SK-N-SH (cell line): ENCODE measurements around the gene KIF21B. TPM values are rescaled to one million over a fixed set of nuclear protein-coding genes. Genes with fewer than 3 reads are reported as not detected.

Experiments
- CTCF ChIA-PET: fragments of 300-600, 350-600 bp; formaldehyde crosslinking; extraction: SDS; loops from one replicate; lab custom pipeline; 2021; lab: Yijun Ruan, JAX
- POLR2A ChIA-PET: fragments of 350-600 bp; sonication (Branson Sonifier 250); formaldehyde crosslinking; extraction: SDS; loops from one replicate; lab custom pipeline; 2020; ENCODE audit warnings: antibody characterized with exemption, inconsistent platforms; lab: Yijun Ruan, JAX
- DNase-seq: peaks from one replicate; pipeline ENCODE4 v3.0.0; 2012
- H2AFZ ChIP-seq: fragments of 200-600 bp; sonication (generic); 2 replicates; pipeline ENCODE4 v1.8.1; 2016; ENCODE audit warnings: antibody characterized with exemption, mild to moderate bottlenecking, low read depth
- H3F3A ChIP-seq: fragments of 200-600 bp; sonication (generic); replicated peaks from 2 replicates; pipeline ENCODE3; 2016; ENCODE audit warnings: antibody characterized with exemption, mild to moderate bottlenecking; ENCODE audit not compliant: insufficient read depth
- H3K27ac ChIP-seq, 2 experiments: fragments of 200-500 bp in 1 of 2; fragments of 200-600 bp in 1 of 2; sonication (Bioruptor generic) in 1 of 2; sonication (generic), shearing (Covaris generic) in 1 of 2; 2 replicates each; pipeline versions ENCODE4 v1.5.1 to v1.6.1; 2014 to 2016; ENCODE audit warnings: low read depth in 2 of 2, inconsistent platforms in 1 of 2, low read length in 1 of 2, mild to moderate bottlenecking in 1 of 2, mixed read lengths in 1 of 2
- H3K27me3 ChIP-seq: fragments of 200-600 bp; sonication (generic), shearing (Covaris generic); 2 replicates; pipeline ENCODE4 v1.6.1; 2016; ENCODE audit warnings: mixed run types; ENCODE audit not compliant: insufficient read depth
- H3K36me3 ChIP-seq, 2 experiments: fragments of 200-500 bp in 1 of 2; fragments of 200-600 bp in 1 of 2; sonication (Bioruptor generic) in 1 of 2; sonication (generic) in 1 of 2; replicated peaks in 1 of 2; 2 replicates each; pipeline versions ENCODE3 to v1.5.1; 2014 to 2016; ENCODE audit warnings: low read length in 1 of 2, mild to moderate bottlenecking in 1 of 2; ENCODE audit not compliant: insufficient read depth in 2 of 2, control insufficient read depth in 1 of 2
- H3K4me1 ChIP-seq, 2 experiments: fragments of 200-500 bp in 1 of 2; fragments of 200-600 bp in 1 of 2; sonication (Bioruptor generic) in 1 of 2; sonication (generic), shearing (Covaris generic) in 1 of 2; 2 replicates each; pipeline versions ENCODE4 v1.5.1 to v1.6.1; 2014 to 2016; ENCODE audit warnings: low read depth in 1 of 2, low read length in 1 of 2, mixed run types in 1 of 2; ENCODE audit not compliant: insufficient read depth in 2 of 2, control insufficient read depth in 1 of 2
- H3K4me2 ChIP-seq: fragments of 200-600 bp; sonication (generic), shearing (Covaris generic); 2 replicates; pipeline ENCODE4 v1.6.1; 2017; ENCODE audit warnings: mixed run types
- H3K4me3 ChIP-seq, 2 experiments: fragments of 200-500 bp in 1 of 2; fragments of 200-600 bp in 1 of 2; sonication (Bioruptor generic) in 1 of 2; sonication (generic), shearing (Covaris generic) in 1 of 2; 2 replicates each; pipeline versions ENCODE4 v1.5.1 to v1.8.1; 2014 to 2016; ENCODE audit warnings: low read depth in 2 of 2, inconsistent platforms in 1 of 2, low read length in 1 of 2, mild to moderate bottlenecking in 1 of 2, mixed read lengths in 1 of 2, moderate library complexity in 1 of 2
- H3K79me2 ChIP-seq: fragments of 200-600 bp; sonication (generic); 2 replicates; pipeline ENCODE4 v1.8.1; 2017; ENCODE audit warnings: mild to moderate bottlenecking; ENCODE audit not compliant: insufficient read depth
- H3K9ac ChIP-seq: fragments of 200-600 bp; sonication (generic); 2 replicates; pipeline ENCODE4 v1.6.1; 2017; ENCODE audit warnings: mixed run types
- H3K9me2 ChIP-seq: fragments of 200-600 bp; sonication (generic); 2 replicates; pipeline ENCODE4 v1.6.1; 2017; ENCODE audit warnings: mixed run types
- H3K9me3 ChIP-seq: fragments of 200-600 bp; sonication (generic); 2 replicates; pipeline ENCODE4 v1.6.1; 2017; ENCODE audit warnings: mixed run types, mild to moderate bottlenecking, moderate library complexity
- H4K20me1 ChIP-seq: fragments of 200-600 bp; sonication (generic); 2 replicates; pipeline ENCODE4 v1.6.1; 2017; ENCODE audit warnings: mild to moderate bottlenecking, mixed run types; ENCODE audit not compliant: insufficient read depth
- EP300 ChIP-seq, 2 experiments: IDR thresholded peaks; 2 replicates each; pipeline versions ENCODE4 v1.4.0 to v1.6.1; 2012; ENCODE audit warnings: borderline replicate concordance in 1 of 2, low read depth in 1 of 2, low read length in 1 of 2
- EZH2phosphoT487 ChIP-seq: fragments of 200-600 bp; sonication (generic); IDR thresholded peaks from 2 replicates; pipeline ENCODE4 v1.6.1; 2017; ENCODE audit warnings: low read depth, mixed run types, mild to moderate bottlenecking, antibody characterized with exemption, moderate library complexity, borderline replicate concordance
- FOXJ3 ChIP-seq: sonication (generic); formaldehyde crosslinking; IDR thresholded peaks from 2 replicates; pipeline ENCODE4 v1.5.1; 2020; ENCODE audit warnings: mild to moderate bottlenecking, missing genetic modification reagents
- GATA2 ChIP-seq: sonication (generic); formaldehyde crosslinking; IDR thresholded peaks from 2 replicates; pipeline ENCODE4 v1.5.0; 2020; ENCODE audit warnings: mild to moderate bottlenecking, missing genetic modification reagents
- MXI1 ChIP-seq: IDR thresholded peaks from 2 replicates; pipeline ENCODE4 v1.6.1; 2012; ENCODE audit warnings: mild to moderate bottlenecking, low read depth, low read length, improper control_type of control experiment
- NFIC ChIP-seq: IDR thresholded peaks from 2 replicates; pipeline ENCODE4 v1.4.0; 2012; ENCODE audit warnings: borderline replicate concordance
- NRF1 ChIP-seq: IDR thresholded peaks from 2 replicates; pipeline ENCODE4 v1.6.1; 2012; ENCODE audit warnings: low read depth, mild to moderate bottlenecking, low read length
- POLR2AphosphoS5 ChIP-seq: IDR thresholded peaks from 2 replicates; pipeline ENCODE4 v1.6.1; 2012; ENCODE audit warnings: low read depth, low read length
- RAD21 ChIP-seq: IDR thresholded peaks from 2 replicates; pipeline ENCODE4 v1.6.1; 2012; ENCODE audit warnings: mild to moderate bottlenecking, low read length
- RFX5 ChIP-seq: IDR thresholded peaks from 2 replicates; pipeline ENCODE4 v1.6.1; 2012; ENCODE audit warnings: mild to moderate bottlenecking, improper control_type of control experiment, low read length
- RXRA ChIP-seq: IDR thresholded peaks from 2 replicates; pipeline ENCODE4 v1.4.0; 2012; ENCODE audit warnings: low read depth, mild to moderate bottlenecking, borderline replicate concordance
- SIN3A ChIP-seq: IDR thresholded peaks from 2 replicates; pipeline ENCODE4 v1.6.1; 2012; ENCODE audit warnings: low read depth, mild to moderate bottlenecking, low read length, moderate library complexity, borderline replicate concordance
- TAF1 ChIP-seq: IDR thresholded peaks from 2 replicates; pipeline ENCODE4 v1.6.1; 2012; ENCODE audit warnings: low read depth, mild to moderate bottlenecking, low read length, moderate library complexity, borderline replicate concordance
- TCF12 ChIP-seq: IDR thresholded peaks from 2 replicates; pipeline ENCODE4 v1.4.0; 2012
- TEAD4 ChIP-seq: IDR thresholded peaks from 2 replicates; pipeline ENCODE4 v1.4.0; 2012; ENCODE audit warnings: mild to moderate bottlenecking, borderline replicate concordance; ENCODE audit not compliant: insufficient read depth
- YY1 ChIP-seq: IDR thresholded peaks from 2 replicates; pipeline ENCODE4 v1.4.0; 2012; ENCODE audit warnings: low read depth, mild to moderate bottlenecking
- WGBS: methylation state at CpG from one replicate; pipeline ENCODE4 v1.1.6; 2017; ENCODE audit warnings: low lambda C conversion rate; 5-methylcytosine and 5-hydroxymethylcytosine counted together
- polyA plus RNA-seq, 3 experiments: library from polyadenylated mRNA; depleted of rRNA; stranded (reverse); fragments of >200 nt; gene quantifications; 2 replicates each; pipeline ENCODE4 v1.2.3, GENCODE V29; 2012
- TF ChIP-seq, protein P1 (sequence below): IDR thresholded peaks from 2 replicates; pipeline ENCODE4; 2012
- TF ChIP-seq, protein P2 (sequence below): IDR thresholded peaks from 2 replicates; pipeline ENCODE4 v1.4.0; 2012; ENCODE audit warnings: low read depth, borderline replicate concordance
- TF ChIP-seq, protein P3 (sequence below): fragments of 200-600 bp; sonication (generic); IDR thresholded peaks from 2 replicates; pipeline ENCODE4 v1.6.1; 2017; ENCODE audit warnings: antibody characterized with exemption, mild to moderate bottlenecking, moderate library complexity

KIF21B gene
- polyA plus RNA-seq, 1 of the 3 experiments (the other 2 are of a cell fraction): 0.26 TPM

GRCh38 chr1:201004154-201004553, 19.4 kb downstream of the KIF21B start:
- no peak overlapping the region for H3K4me2 ChIP-seq
- no peaks in the 10 kb centered on the region for H3F3A ChIP-seq
- DNase-seq: no peak
- H4K20me1 ChIP-seq: no peaks in the 10 kb centered on the region
- POLR2A ChIA-PET: no interaction called here
- no peak overlapping the region for H3K9ac ChIP-seq
- H3K27ac ChIP-seq: no peak overlapping the region
- H2AFZ ChIP-seq: no peak overlapping the region
- 74% methylated on average over 6 of the region's 6 CpGs for WGBS
- H3K9me2 ChIP-seq: no peaks in the 10 kb centered on the region
- no peaks in the 10 kb centered on the region for H3K27me3 ChIP-seq
- no peaks in the 10 kb centered on the region for H3K9me3 ChIP-seq
- no peaks in the 10 kb centered on the region for H3K4me1 ChIP-seq
- TF ChIP-seq MXI1 (no peak), GATA2 (CRISPR knock-in tag) (no peak), YY1 (no peak), TAF1 (no peak), SIN3A (no peak), RAD21 (no peak), EP300 (IDR thresholded peaks at IDR 0.05; ENCODE audit: borderline replicate concordance in 1 of 2, low read depth in 1 of 2, low read length in 1 of 2) (no peak)
- TF ChIP-seq, protein P1, sequence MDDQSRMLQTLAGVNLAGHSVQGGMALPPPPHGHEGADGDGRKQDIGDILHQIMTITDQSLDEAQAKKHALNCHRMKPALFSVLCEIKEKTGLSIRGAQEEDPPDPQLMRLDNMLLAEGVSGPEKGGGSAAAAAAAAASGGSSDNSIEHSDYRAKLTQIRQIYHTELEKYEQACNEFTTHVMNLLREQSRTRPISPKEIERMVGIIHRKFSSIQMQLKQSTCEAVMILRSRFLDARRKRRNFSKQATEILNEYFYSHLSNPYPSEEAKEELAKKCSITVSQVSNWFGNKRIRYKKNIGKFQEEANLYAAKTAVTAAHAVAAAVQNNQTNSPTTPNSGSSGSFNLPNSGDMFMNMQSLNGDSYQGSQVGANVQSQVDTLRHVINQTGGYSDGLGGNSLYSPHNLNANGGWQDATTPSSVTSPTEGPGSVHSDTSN: no peak
- TF ChIP-seq, all 33 proteins: peak for 0
- Histone ChIP-seq H3K4me3 (no peak overlapping the region), H3K79me2 (no peaks in the 10 kb centered on the region), H3K36me3 (no peaks in the 10 kb centered on the region)
- CTCF ChIA-PET: interaction anchor here (1.0 to 3.8 kb wide), 4 partner anchors 11 to 110 kb away, joined by 3 to 24 read pairs (median 4); no protein-coding TSS in a partner anchor

DNA sequence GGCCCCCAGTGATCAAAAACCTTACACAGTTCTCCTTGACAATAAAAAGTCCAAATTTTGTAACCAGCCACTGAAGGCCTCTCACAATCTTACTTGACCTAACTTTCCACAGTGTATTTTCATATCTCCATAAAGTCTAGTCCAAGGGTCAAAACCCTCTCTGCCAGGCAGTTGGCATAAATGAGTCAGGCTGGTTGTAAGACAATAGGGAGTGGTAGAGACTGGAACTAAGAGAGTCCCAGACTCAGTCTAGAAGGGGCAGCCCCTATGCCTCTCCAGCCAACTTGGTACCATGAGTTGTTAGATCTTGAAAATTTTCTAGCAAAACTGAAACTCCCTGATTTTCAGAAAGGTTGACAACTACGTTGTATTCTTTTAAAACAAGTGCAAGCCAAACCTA, 21.0 kb downstream of the KIF21B start:
- no peaks in the 10 kb centered on the region for H3K27me3 ChIP-seq
- no peaks in the 10 kb centered on the region for H3F3A ChIP-seq
- no peak overlapping the region for H3K4me3 ChIP-seq
- H3K4me1 ChIP-seq: no peaks in the 10 kb centered on the region
- no peaks in the 10 kb centered on the region for H3K9me3 ChIP-seq
- no peak for DNase-seq
- H3K36me3 ChIP-seq: no peaks in the 10 kb centered on the region
- no peaks in the 10 kb centered on the region for H4K20me1 ChIP-seq
- no peak for TF ChIP-seq FOXJ3 (CRISPR knock-in tag)
- no peak for TF ChIP-seq RXRA
- TF ChIP-seq SIN3A: no peak
- no peak for TF ChIP-seq RFX5
- TF ChIP-seq TEAD4: no peak
- no peak for TF ChIP-seq NRF1
- no peak for TF ChIP-seq EZH2phosphoT487
- TF ChIP-seq GATA2 (CRISPR knock-in tag): no peak
- TF ChIP-seq TCF12: no peak
- TF ChIP-seq, protein P2, sequence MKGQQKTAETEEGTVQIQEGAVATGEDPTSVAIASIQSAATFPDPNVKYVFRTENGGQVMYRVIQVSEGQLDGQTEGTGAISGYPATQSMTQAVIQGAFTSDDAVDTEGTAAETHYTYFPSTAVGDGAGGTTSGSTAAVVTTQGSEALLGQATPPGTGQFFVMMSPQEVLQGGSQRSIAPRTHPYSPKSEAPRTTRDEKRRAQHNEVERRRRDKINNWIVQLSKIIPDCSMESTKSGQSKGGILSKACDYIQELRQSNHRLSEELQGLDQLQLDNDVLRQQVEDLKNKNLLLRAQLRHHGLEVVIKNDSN: no peak
- TF ChIP-seq NFIC: no peak
- TF ChIP-seq POLR2AphosphoS5: no peak
- TF ChIP-seq, protein P3, sequence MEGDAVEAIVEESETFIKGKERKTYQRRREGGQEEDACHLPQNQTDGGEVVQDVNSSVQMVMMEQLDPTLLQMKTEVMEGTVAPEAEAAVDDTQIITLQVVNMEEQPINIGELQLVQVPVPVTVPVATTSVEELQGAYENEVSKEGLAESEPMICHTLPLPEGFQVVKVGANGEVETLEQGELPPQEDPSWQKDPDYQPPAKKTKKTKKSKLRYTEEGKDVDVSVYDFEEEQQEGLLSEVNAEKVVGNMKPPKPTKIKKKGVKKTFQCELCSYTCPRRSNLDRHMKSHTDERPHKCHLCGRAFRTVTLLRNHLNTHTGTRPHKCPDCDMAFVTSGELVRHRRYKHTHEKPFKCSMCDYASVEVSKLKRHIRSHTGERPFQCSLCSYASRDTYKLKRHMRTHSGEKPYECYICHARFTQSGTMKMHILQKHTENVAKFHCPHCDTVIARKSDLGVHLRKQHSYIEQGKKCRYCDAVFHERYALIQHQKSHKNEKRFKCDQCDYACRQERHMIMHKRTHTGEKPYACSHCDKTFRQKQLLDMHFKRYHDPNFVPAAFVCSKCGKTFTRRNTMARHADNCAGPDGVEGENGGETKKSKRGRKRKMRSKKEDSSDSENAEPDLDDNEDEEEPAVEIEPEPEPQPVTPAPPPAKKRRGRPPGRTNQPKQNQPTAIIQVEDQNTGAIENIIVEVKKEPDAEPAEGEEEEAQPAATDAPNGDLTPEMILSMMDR: no peak
- no peaks in the 10 kb centered on the region for H3K79me2 ChIP-seq
- CTCF ChIA-PET: interaction anchor here (1.1 to 3.8 kb wide), 2 partner anchors 16 to 30 kb away, joined by 4 to 24 read pairs; no protein-coding TSS in a partner anchor
- H3K4me2 ChIP-seq: no peak overlapping the region
- no peak overlapping the region for H3K9ac ChIP-seq
- 60% methylated on average over 1 of the region's 1 CpG for WGBS
- H2AFZ ChIP-seq: no peak overlapping the region
- no peak overlapping the region for H3K27ac ChIP-seq
- POLR2A ChIA-PET: no interaction called here
- no peaks in the 10 kb centered on the region for H3K9me2 ChIP-seq
